GM19438 (cell line): ENCODE measurements around the gene MIA.
"Not testable (repeated sequence)": the region's sequence is repeated elsewhere in the genome, so short reads cannot be mapped to it uniquely, and the experiment has no call there.

Experiments used
- ATAC-seq: cut with Tn5 transposase; IDR thresholded peaks from one replicate; pipeline ENCODE4 v1.9.1; 2021; ENCODE audit warnings: low read depth; ENCODE audit not compliant: unreplicated experiment

MIA gene

GRCh38 chr19:40801426-40802299 is 26.3 kb downstream of the MIA start:
- no peak for ATAC-seq

- ATAC-seq = no peak
Measured at GRCh38 chr19:40802300-40803169, 27.2 kb downstream of the MIA start.

GRCh38 chr19:40803170-40803856 is 28.0 kb downstream of the MIA start:
- no peak for ATAC-seq

- ATAC-seq = no peak
Measured at GRCh38 chr19:40803857-40804782, 28.8 kb downstream of the MIA start.

GRCh38 chr19:40804783-40805242 is 29.5 kb downstream of the MIA start:
- no peak for ATAC-seq

GRCh38 chr19:40805258-40805868 is 30.0 kb downstream of the MIA start:
- no peak for ATAC-seq

GRCh38 chr19:40806423-40807146 is 31.3 kb downstream of the MIA start:
- ATAC-seq = no peak

- ATAC-seq = no peak
Measured at GRCh38 chr19:40807147-40808020, 32.1 kb downstream of the MIA start.

GRCh38 chr19:40808021-40808325 is 32.7 kb downstream of the MIA start:
- no peak for ATAC-seq

- ATAC-seq = no peak
Measured at GRCh38 chr19:40808497-40808896, 33.2 kb downstream of the MIA start.

- no peak for ATAC-seq
Measured at GRCh38 chr19:40809358-40810086, 34.2 kb downstream of the MIA start.

GRCh38 chr19:40810160-40810559 is 34.8 kb downstream of the MIA start:
- no peak for ATAC-seq

- ATAC-seq = peak; percentile 70
Measured at GRCh38 chr19:40810649-40811408, 35.5 kb downstream of the MIA start.

GRCh38 chr19:40811478-40812341 is 36.4 kb downstream of the MIA start:
- ATAC-seq = no peak

- not testable (repeated sequence) for ATAC-seq
Measured at GRCh38 chr19:40812571-40812970, 37.2 kb downstream of the MIA start.

GRCh38 chr19:40813182-40813581 is 37.9 kb downstream of the MIA start:
- ATAC-seq = no peak
